ENCODE results near the gene VPS54.

DNA sequence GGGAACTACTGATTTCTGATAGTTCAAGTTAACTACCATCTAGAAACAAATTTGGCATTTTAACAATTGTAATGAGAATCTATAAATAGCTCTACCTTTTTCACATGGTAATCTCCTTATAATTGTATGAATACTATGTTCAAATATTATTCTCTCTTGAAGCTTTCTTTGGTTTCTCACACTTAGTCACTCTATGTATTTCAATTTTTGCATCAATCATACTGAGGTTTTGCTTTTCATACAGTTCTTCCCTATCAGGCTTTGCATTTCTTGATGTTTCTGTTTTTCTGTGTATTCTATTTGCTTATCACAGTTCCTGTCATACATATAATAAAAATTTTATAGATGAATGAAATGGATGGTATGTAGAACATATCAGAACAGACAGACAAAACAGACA is 16.0 kb downstream of the VPS54 start:
- TF ChIP-seq, protein P1, sequence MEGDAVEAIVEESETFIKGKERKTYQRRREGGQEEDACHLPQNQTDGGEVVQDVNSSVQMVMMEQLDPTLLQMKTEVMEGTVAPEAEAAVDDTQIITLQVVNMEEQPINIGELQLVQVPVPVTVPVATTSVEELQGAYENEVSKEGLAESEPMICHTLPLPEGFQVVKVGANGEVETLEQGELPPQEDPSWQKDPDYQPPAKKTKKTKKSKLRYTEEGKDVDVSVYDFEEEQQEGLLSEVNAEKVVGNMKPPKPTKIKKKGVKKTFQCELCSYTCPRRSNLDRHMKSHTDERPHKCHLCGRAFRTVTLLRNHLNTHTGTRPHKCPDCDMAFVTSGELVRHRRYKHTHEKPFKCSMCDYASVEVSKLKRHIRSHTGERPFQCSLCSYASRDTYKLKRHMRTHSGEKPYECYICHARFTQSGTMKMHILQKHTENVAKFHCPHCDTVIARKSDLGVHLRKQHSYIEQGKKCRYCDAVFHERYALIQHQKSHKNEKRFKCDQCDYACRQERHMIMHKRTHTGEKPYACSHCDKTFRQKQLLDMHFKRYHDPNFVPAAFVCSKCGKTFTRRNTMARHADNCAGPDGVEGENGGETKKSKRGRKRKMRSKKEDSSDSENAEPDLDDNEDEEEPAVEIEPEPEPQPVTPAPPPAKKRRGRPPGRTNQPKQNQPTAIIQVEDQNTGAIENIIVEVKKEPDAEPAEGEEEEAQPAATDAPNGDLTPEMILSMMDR (IDR thresholded peaks at IDR 0.05) = no peak
- TF ChIP-seq ZNF423 (CRISPR knock-in tag; IDR thresholded peaks at IDR 0.05) (no peak), ZNF138 (CRISPR knock-in tag; conservative IDR thresholded peaks at IDR 0.05) (no peak), ETV6 (CRISPR knock-in tag; IDR thresholded peaks at IDR 0.05) (no peak), NR3C1 (CRISPR knock-in tag; conservative IDR thresholded peaks at IDR 0.05; ENCODE audit: low read depth) (no peak), ZNF263 (CRISPR knock-in tag; IDR thresholded peaks at IDR 0.05; ENCODE audit: low read depth) (no peak)
- TF ChIP-seq, protein P2, sequence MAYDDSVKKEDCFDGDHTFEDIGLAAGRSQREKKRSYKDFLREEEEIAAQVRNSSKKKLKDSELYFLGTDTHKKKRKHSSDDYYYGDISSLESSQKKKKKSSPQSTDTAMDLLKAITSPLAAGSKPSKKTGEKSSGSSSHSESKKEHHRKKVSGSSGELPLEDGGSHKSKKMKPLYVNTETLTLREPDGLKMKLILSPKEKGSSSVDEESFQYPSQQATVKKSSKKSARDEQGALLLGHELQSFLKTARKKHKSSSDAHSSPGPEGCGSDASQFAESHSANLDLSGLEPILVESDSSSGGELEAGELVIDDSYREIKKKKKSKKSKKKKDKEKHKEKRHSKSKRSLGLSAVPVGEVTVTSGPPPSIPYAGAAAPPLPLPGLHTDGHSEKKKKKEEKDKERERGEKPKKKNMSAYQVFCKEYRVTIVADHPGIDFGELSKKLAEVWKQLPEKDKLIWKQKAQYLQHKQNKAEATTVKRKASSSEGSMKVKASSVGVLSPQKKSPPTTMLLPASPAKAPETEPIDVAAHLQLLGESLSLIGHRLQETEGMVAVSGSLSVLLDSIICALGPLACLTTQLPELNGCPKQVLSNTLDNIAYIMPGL (CRISPR knock-in tag; IDR thresholded peaks at IDR 0.05) = no peak
- TF ChIP-seq, protein P3, sequence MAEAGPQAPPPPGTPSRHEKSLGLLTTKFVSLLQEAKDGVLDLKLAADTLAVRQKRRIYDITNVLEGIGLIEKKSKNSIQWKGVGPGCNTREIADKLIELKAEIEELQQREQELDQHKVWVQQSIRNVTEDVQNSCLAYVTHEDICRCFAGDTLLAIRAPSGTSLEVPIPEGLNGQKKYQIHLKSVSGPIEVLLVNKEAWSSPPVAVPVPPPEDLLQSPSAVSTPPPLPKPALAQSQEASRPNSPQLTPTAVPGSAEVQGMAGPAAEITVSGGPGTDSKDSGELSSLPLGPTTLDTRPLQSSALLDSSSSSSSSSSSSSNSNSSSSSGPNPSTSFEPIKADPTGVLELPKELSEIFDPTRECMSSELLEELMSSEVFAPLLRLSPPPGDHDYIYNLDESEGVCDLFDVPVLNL (CRISPR knock-in tag; IDR thresholded peaks at IDR 0.05; ENCODE audit: borderline replicate concordance, low read depth) = no peak
- TF ChIP-seq, protein P4, sequence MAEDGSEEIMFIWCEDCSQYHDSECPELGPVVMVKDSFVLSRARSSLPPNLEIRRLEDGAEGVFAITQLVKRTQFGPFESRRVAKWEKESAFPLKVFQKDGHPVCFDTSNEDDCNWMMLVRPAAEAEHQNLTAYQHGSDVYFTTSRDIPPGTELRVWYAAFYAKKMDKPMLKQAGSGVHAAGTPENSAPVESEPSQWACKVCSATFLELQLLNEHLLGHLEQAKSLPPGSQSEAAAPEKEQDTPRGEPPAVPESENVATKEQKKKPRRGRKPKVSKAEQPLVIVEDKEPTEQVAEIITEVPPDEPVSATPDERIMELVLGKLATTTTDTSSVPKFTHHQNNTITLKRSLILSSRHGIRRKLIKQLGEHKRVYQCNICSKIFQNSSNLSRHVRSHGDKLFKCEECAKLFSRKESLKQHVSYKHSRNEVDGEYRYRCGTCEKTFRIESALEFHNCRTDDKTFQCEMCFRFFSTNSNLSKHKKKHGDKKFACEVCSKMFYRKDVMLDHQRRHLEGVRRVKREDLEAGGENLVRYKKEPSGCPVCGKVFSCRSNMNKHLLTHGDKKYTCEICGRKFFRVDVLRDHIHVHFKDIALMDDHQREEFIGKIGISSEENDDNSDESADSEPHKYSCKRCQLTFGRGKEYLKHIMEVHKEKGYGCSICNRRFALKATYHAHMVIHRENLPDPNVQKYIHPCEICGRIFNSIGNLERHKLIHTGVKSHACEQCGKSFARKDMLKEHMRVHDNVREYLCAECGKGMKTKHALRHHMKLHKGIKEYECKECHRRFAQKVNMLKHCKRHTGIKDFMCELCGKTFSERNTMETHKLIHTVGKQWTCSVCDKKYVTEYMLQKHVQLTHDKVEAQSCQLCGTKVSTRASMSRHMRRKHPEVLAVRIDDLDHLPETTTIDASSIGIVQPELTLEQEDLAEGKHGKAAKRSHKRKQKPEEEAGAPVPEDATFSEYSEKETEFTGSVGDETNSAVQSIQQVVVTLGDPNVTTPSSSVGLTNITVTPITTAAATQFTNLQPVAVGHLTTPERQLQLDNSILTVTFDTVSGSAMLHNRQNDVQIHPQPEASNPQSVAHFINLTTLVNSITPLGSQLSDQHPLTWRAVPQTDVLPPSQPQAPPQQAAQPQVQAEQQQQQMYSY (CRISPR knock-in tag; IDR thresholded peaks at IDR 0.05) = no peak

Data from WTC11 (cell line).